ENCODE results near the gene DTNB.

DNA sequence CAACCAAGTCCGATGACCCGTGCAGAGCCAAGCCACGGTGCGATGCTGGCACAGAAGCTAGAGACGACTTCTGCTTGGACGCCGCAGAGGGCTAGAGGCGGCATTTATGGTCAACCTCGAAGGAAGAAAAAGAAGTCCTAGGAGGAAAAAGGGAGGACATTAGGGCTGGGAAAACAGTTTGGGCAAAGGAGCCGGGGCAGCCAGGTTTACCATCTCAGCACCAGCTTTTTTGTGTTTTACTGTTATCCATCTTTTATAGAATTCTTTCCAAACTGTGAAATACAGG lies 643 bp upstream of the DTNB start:
- TF ChIP-seq EZH2phosphoT487 (IDR thresholded peaks at IDR 0.05; ENCODE audit: low read depth, severe bottlenecking, unreplicated experiment) = no peak
- TF ChIP-seq, protein P1, sequence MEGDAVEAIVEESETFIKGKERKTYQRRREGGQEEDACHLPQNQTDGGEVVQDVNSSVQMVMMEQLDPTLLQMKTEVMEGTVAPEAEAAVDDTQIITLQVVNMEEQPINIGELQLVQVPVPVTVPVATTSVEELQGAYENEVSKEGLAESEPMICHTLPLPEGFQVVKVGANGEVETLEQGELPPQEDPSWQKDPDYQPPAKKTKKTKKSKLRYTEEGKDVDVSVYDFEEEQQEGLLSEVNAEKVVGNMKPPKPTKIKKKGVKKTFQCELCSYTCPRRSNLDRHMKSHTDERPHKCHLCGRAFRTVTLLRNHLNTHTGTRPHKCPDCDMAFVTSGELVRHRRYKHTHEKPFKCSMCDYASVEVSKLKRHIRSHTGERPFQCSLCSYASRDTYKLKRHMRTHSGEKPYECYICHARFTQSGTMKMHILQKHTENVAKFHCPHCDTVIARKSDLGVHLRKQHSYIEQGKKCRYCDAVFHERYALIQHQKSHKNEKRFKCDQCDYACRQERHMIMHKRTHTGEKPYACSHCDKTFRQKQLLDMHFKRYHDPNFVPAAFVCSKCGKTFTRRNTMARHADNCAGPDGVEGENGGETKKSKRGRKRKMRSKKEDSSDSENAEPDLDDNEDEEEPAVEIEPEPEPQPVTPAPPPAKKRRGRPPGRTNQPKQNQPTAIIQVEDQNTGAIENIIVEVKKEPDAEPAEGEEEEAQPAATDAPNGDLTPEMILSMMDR (IDR thresholded peaks at IDR 0.05; ENCODE audit: poor library complexity) = no peak
